Measurements from ENCODE around the gene OR8G5. TPM values are rescaled to one million over a fixed set of nuclear protein-coding genes. Genes with fewer than 3 reads are reported as not detected.
"Not testable (repeated sequence)": the region's sequence is repeated elsewhere in the genome, so short reads cannot be mapped to it uniquely, and the experiment has no call there.

OR8G5 gene
- total RNA-seq, 1 donor from 2014 or later: not detected

DNA sequence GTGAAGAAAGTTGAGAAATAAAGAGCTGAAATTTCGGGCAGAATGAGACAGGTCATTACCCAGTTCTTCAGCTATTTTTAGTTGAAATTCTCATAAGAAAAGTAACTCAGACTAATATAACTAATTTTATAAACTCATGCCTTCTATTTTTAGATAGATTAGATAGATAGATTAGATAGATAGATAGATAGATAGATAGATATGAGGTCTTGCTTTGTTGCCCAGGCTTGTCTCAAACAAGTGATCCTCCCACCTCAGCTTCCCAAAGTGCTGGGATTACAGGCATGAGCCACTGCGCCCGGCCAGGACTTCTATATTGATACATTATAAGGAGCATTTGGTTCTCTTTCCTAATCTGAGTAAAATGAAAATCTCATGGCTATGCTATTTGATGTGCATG is 42.1 kb upstream of the OR8G5 start:
- H3K9me3 Mint-ChIP-seq: no peaks in the 10 kb centered on the region
- CTCF ChIA-PET: no interaction called here
- no peaks in the 10 kb centered on the region for H3K27me3 Mint-ChIP-seq
- intact Hi-C loops (cut with micrococcal nuclease): no loop called here
- ATAC-seq (ENCODE audit: low read depth): no peak
- H3K36me3 Mint-ChIP-seq (ENCODE audit: low read depth): no peaks in the 10 kb centered on the region
- H3K4me3 Mint-ChIP-seq: no peak overlapping the region
- H3K27ac Mint-ChIP-seq: no peak overlapping the region
- no peak for DNase-seq
- no peaks in the 10 kb centered on the region for H3K4me1 Mint-ChIP-seq
- TF ChIP-seq, protein P1, sequence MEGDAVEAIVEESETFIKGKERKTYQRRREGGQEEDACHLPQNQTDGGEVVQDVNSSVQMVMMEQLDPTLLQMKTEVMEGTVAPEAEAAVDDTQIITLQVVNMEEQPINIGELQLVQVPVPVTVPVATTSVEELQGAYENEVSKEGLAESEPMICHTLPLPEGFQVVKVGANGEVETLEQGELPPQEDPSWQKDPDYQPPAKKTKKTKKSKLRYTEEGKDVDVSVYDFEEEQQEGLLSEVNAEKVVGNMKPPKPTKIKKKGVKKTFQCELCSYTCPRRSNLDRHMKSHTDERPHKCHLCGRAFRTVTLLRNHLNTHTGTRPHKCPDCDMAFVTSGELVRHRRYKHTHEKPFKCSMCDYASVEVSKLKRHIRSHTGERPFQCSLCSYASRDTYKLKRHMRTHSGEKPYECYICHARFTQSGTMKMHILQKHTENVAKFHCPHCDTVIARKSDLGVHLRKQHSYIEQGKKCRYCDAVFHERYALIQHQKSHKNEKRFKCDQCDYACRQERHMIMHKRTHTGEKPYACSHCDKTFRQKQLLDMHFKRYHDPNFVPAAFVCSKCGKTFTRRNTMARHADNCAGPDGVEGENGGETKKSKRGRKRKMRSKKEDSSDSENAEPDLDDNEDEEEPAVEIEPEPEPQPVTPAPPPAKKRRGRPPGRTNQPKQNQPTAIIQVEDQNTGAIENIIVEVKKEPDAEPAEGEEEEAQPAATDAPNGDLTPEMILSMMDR (IDR thresholded peaks at IDR 0.05): no peak
- POLR2A ChIA-PET: no interaction called here

DNA sequence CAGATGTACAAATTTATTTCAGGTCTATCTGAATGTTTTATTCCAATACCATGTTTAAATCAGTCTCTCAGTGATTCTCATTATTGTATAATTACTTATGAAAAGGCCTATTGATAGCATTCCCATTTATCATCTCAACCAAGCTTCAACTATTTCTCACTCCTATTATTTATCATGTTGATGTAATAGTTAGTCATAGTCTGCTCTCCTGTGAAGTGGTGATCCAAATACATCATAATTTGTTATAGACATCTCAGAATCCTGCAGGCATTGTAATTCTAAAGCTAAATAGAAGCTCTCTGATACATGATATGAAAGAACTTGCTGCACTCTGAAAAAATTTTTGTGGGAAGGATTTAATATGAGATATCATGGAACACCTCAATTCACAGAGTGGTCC is 37.0 kb upstream of the OR8G5 start:
- CTCF ChIA-PET: no interaction called here
- Mint-ChIP-seq H3K4me3 (no peak overlapping the region), H3K27ac (no peak overlapping the region), H3K9me3 (no peaks in the 10 kb centered on the region), H3K36me3 (ENCODE audit: low read depth) (no peaks in the 10 kb centered on the region), H3K4me1 (no peaks in the 10 kb centered on the region), H3K27me3 (no peaks in the 10 kb centered on the region)
- DNase-seq: no peak
- POLR2A ChIA-PET: no interaction called here
- intact Hi-C loops (cut with micrococcal nuclease): no loop called here
- TF ChIP-seq, protein P1 (IDR thresholded peaks at IDR 0.05): no peak
- ATAC-seq (ENCODE audit: low read depth): no peak

DNA sequence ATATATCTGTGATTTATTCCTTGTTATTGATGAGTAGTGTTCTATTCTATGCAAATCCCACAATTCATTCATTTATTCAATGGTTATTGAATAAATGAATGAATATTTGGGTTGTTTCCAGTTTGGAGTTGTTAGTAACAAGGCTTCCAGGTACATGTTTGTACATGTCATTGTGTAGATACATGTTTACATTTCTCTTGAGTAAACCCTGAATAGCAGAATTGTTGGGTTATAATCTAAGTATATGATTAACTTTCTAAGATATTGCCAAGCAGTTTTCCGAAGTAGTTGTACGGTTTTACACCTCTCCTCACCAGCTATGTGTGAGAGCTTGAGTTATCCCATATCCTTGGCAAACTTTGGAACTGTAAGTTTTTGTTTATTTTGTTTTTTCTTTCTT is 33.8 kb upstream of the OR8G5 start:
- intact Hi-C loops (cut with micrococcal nuclease): no loop called here
- no peak for ATAC-seq (ENCODE audit: low read depth)

DNA sequence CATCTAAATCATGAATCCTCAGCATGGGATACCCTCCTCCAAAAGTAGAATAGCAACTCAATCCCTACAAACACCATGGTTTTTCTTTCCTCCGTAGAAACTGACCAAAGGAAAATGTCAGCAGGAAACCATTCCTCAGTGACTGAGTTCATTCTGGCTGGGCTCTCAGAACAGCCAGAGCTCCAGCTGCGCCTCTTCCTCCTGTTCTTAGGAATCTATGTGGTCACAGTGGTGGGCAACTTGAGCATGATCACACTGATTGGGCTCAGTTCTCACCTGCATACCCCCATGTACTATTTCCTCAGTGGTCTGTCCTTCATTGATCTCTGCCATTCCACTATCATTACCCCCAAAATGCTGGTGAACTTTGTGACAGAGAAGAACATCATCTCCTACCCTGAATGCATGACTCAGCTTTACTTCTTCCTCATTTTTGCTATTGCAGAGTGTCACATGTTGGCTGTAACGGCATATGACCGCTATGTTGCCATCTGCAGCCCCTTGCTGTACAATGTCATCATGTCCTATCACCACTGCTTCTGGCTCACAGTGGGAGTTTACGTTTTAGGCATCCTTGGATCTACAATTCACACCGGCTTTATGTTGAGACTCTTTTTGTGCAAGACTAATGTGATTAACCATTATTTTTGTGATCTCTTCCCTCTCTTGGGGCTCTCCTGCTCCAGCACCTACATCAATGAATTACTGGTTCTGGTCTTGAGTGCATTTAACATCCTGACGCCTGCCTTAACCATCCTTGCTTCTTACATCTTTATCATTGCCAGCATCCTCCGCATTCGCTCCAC is 31.4 kb upstream of the OR8G5 start:
- H3K4me1 Mint-ChIP-seq; H3K27ac Mint-ChIP-seq; POLR2A ChIA-PET; H3K36me3 Mint-ChIP-seq (ENCODE audit: low read depth); H3K27me3 Mint-ChIP-seq; DNase-seq; H3K4me3 Mint-ChIP-seq; ATAC-seq (ENCODE audit: low read depth); CTCF ChIA-PET; intact Hi-C loops (cut with micrococcal nuclease); H3K9me3 Mint-ChIP-seq: not testable (repeated sequence)

More for the DNA sequence above, 33.8 kb upstream of the OR8G5 start:
- ChIA-PET POLR2A (no interaction called here), CTCF (no interaction called here)
- DNase-seq: no peak
- Mint-ChIP-seq H3K4me3 (no peak overlapping the region), H3K27ac (no peak overlapping the region), H3K36me3 (ENCODE audit: low read depth) (no peaks in the 10 kb centered on the region), H3K27me3 (peaks cover 5% of the 10 kb centered on the region), H3K9me3 (no peaks in the 10 kb centered on the region), H3K4me1 (no peaks in the 10 kb centered on the region)
- TF ChIP-seq, protein P1 (IDR thresholded peaks at IDR 0.05): no peak

DNA sequence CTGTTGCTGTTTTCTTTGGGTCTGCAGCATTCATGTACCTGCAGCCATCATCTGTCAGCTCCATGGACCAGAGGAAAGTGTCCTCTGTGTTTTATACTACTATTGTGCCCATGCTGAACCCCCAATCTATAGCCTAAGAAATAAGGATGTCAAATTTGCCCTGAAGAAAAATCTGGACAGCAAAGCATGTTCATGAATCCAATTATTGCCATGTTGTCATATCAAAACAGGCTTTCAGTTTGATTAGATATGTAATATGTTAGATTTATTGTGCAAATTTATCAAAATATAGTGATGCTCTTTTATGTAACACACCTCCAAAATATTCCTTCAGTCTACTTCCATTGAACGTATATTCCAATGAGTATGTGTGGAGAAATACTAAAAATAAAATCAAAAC is 30.7 kb upstream of the OR8G5 start:
- Mint-ChIP-seq H3K36me3 (ENCODE audit: low read depth) (no peaks in the 10 kb centered on the region), H3K9me3 (no peaks in the 10 kb centered on the region), H3K27ac (no peak overlapping the region), H3K4me3 (no peak overlapping the region), H3K4me1 (no peaks in the 10 kb centered on the region), H3K27me3 (peaks cover 5% of the 10 kb centered on the region)
- TF ChIP-seq, protein P1 (IDR thresholded peaks at IDR 0.05): no peak
- no peak for ATAC-seq (ENCODE audit: low read depth)
- intact Hi-C loops (cut with micrococcal nuclease): no loop called here
- DNase-seq: no peak
- CTCF ChIA-PET: no interaction called here
- POLR2A ChIA-PET: no interaction called here

DNA sequence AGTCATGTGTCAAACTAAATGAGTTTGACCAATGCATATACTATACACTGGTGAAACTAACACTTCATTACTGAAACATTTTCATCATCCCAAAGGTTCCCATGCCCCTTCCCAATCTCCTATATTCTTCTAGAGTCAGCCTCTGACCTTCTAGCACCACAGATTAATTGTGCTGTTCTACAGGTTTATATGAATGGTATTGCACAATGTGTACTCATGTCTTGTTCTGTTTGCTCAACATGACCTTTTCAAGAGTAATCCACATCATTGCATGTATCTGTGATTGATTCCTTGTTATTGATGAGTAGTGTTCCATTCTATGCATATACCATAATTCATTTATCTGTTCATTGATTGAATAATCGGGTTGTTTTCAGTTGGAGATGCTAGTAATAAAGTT is 22.8 kb upstream of the OR8G5 start:
- Mint-ChIP-seq H3K9me3 (no peaks in the 10 kb centered on the region), H3K4me1 (no peaks in the 10 kb centered on the region), H3K27ac (no peak overlapping the region), H3K4me3 (no peak overlapping the region), H3K36me3 (ENCODE audit: low read depth) (no peaks in the 10 kb centered on the region), H3K27me3 (no peaks in the 10 kb centered on the region)
- CTCF ChIA-PET: no interaction called here
- DNase-seq (no peak), ATAC-seq (ENCODE audit: low read depth) (no peak)
- TF ChIP-seq, protein P1 (IDR thresholded peaks at IDR 0.05): no peak
- intact Hi-C loops (cut with micrococcal nuclease): no loop called here
- POLR2A ChIA-PET: no interaction called here

Data from activated B cell treated with CpG ODN at 0.5 μM for 24 hours (primary cell).